Tibial nerve (tissue), 4 donors: ENCODE measurements around the gene ATP6AP2. TPM values are rescaled to one million over a fixed set of nuclear protein-coding genes. Genes with fewer than 3 reads are reported as not detected.
A peak's percentile ranks its signal among the peaks of the same experiment; 100 is the strongest.

ENCODE experiments used
- DNase-seq, 2 donors: peaks; one replicate each; pipeline ENCODE4 v3.0.0-alpha.2; 2019; ENCODE audit warnings: low spot score in 2 of 2
- H3K27ac ChIP-seq, 4 donors: fragments of 200-600 bp; sonication (generic) in 3 of 4; one replicate each; pipeline ENCODE4 v1.5.1; 2017 to 2019; ENCODE audit warnings: mild to moderate bottlenecking in 1 of 4
- H3K27me3 ChIP-seq, 2 donors: fragments of 200-600 bp; sonication (generic) in 1 of 2; one replicate each; pipeline versions ENCODE4 v1.5.1 to v1.6.0; 2017 to 2019
- H3K36me3 ChIP-seq, 3 donors: fragments of 200-600 bp; sonication (generic); one replicate each; pipeline ENCODE4 v1.5.1; 2018 to 2019
- H3K4me1 ChIP-seq, 4 donors: fragments of 200-600 bp; sonication (generic) in 3 of 4; one replicate each; pipeline ENCODE4 v1.5.1; 2017 to 2019
- H3K4me3 ChIP-seq, 4 donors: fragments of 200-600 bp; sonication (generic) in 3 of 4; one replicate each; pipeline ENCODE4 v1.5.1; 2017 to 2019; ENCODE audit warnings: mild to moderate bottlenecking in 1 of 4, moderate library complexity in 1 of 4
- H3K9me3 ChIP-seq, 4 donors: fragments of 200-600 bp; sonication (generic) in 3 of 4; one replicate each; pipeline ENCODE4 v1.5.1; 2017 to 2019
- EP300 ChIP-seq, 2 donors: sonication (generic); formaldehyde crosslinking; IDR thresholded peaks; one replicate each; pipeline ENCODE4 v1.6.1; 2017; ENCODE audit warnings: antibody characterized with exemption in 2 of 2, mild to moderate bottlenecking in 1 of 2
- POLR2A ChIP-seq, 2 donors: fragments of 450-650 bp; IDR thresholded peaks; one replicate each; pipeline ENCODE4 v1.6.1; 2017; ENCODE audit warnings: antibody characterized with exemption in 2 of 2, mild to moderate bottlenecking in 2 of 2, moderate library complexity in 2 of 2
- WGBS, 2 donors: methylation state at CpG; one replicate each; pipeline ENCODE4 v1.1.5; 2018; 5-methylcytosine and 5-hydroxymethylcytosine counted together
- total RNA-seq, 4 donors: library from RNA; depleted of rRNA; stranded (reverse); fragments of >200 nt; gene quantifications; one replicate each; pipeline ENCODE4 v1.1.0, GENCODE V29; 2016
- TF ChIP-seq, protein P1 (sequence below), 5 experiments: fragments of 200-600 bp in 3 of 5; fragments of 450-650 bp in 2 of 5; sonication (generic) in 3 of 5; IDR thresholded peaks; one replicate each; pipeline ENCODE4 v1.5.1; 2016 to 2019; ENCODE audit warnings: antibody characterized with exemption in 5 of 5, mild to moderate bottlenecking in 3 of 5, moderate library complexity in 2 of 5

ATP6AP2 gene
- total RNA-seq, 4 donors from 2014 or later = 86.4 to 106 (median 89.5) TPM

DNA sequence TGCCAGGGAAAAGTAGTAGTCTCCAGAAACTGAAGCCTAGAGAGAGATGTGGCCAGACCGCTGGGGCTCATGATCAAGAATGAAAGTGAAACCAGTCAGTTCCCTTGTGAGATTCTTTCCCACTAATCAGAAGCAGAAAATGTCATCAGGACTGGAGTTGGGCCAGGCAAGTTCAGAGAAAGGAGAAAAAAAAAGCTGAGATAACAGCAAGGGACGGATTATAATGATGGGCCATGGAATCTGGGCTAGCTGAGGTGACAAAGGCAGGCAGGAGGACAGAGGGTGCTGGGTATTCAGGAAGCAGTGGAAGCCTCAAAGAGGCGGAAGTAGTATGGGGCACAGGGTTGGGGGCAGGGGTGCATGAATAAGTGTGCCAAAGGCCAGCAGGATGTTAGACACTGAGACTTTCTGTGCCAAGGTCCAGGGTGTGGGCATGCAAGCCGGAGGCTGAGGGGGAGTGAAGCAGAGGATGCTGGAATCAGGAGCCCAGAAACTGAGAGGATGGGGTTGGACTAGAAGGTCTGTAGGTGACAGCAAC lies 64.1 kb downstream of the ATP6AP2 start:
- DNase-seq = peak; percentile 18 to 60
- WGBS, 2 donors = 4 to 21% methylated on average over 4 of the region's 4 CpGs
- peaks cover 0 to 48% (median 14%) of the 10 kb centered on the region in 4 donors for H3K4me1 ChIP-seq

DNA sequence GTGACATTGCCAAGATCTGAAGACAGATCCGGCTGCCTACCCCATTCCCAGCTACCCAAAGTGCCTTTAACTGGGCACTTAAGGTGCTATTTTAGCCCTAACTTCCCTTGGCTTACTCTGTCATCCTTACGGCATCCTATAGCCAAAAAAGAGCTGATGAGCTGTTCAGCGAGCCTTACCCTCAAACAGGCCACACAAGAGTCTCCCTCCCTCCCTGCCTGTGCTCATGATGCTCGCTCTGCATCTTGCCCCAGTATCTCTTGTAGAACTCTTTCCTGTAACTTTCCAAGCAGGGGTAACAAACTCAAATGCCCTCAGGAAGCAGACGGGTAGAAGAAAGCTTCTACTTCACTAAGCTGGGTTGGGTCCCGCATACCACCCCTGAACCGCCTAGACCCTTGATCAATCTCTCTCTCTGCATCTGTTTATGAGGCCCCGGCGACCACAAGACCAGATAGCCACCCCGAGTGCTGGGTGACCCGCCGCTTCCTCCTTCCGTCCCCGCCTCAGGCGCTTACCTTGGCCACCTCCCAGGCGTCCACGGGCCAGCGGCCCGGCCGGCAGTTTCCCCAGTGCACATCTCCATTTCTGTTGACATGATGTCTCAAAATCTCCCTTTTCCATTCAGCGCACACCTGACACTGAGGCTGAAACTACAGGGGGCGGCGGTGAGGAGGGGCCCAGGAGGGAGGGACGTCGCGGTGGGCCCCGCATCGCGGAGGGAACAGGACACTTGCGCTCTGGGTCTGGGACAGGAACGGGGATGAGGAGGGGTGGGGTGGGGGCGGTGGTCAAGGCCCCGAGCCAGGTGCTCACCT lies 65.9 kb downstream of the ATP6AP2 start:
- H3K4me1 ChIP-seq = peaks cover 0 to 40% (median 14%) of the 10 kb centered on the region in 4 donors

More for the DNA sequence above, 64.1 kb downstream of the ATP6AP2 start:
- H3K27me3 ChIP-seq = peaks cover 0 to 12% of the 10 kb centered on the region in 2 donors
- TF ChIP-seq, protein P1, sequence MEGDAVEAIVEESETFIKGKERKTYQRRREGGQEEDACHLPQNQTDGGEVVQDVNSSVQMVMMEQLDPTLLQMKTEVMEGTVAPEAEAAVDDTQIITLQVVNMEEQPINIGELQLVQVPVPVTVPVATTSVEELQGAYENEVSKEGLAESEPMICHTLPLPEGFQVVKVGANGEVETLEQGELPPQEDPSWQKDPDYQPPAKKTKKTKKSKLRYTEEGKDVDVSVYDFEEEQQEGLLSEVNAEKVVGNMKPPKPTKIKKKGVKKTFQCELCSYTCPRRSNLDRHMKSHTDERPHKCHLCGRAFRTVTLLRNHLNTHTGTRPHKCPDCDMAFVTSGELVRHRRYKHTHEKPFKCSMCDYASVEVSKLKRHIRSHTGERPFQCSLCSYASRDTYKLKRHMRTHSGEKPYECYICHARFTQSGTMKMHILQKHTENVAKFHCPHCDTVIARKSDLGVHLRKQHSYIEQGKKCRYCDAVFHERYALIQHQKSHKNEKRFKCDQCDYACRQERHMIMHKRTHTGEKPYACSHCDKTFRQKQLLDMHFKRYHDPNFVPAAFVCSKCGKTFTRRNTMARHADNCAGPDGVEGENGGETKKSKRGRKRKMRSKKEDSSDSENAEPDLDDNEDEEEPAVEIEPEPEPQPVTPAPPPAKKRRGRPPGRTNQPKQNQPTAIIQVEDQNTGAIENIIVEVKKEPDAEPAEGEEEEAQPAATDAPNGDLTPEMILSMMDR (IDR thresholded peaks at IDR 0.05) = no peak
- TF ChIP-seq POLR2A (IDR thresholded peaks at IDR 0.05) (no peak), EP300 (IDR thresholded peaks at IDR 0.05) (peak in 1 of 2 donors; percentile 49)
- H3K27ac ChIP-seq = peak overlapping the region; percentile 50 to 87 (median 78)
- H3K9me3 ChIP-seq = no peaks in the 10 kb centered on the region
- H3K4me3 ChIP-seq = peak overlapping the region; percentile 12 to 46 (median 28)
- H3K36me3 ChIP-seq = no peaks in the 10 kb centered on the region

DNA sequence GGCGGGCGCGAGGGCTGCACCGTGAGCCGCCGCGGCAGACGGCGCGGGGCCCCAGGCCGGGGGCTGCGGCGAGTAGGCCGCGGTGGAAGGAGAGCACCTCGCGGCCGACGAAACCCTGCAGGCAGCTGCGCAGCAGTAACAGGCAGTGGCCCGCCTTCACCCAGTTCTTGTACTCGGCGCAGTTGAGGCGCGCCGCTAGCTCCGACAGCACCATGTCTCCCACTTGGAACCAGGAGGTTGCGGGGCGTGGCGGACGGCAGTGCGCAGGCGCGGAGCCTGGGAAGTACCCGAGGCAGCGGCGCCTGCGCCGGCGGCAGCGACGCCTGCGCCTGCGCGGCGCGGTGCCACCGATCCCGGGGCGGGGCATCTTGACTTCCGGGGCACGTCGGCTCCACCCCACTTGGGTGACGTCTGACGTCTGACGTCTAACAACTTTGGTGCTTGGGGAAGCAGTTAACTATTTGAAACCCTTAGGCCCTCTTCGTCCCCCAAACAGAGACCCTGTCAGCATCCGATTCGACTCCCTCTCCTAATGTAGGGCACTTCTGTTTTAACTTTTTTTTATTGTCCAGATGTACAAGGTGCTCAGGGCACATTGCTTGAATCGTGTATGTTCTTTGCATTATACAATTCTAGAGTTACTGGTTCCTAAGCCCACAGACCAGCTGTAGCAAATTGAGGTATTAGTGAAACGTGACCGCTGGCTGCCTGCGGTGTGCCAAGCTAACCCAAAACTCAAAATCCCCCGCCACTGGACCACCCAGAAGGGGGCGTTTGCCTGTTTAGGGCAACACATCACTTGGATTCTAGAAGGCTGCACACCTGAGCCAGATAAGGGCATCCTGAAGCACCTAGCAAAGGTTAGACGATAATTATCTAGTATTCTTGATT lies 66.8 kb downstream of the ATP6AP2 start, which contains the start of gene CXorf38:
CXorf38 (minus strand) TSS at position 255 of the 891 bp plus-strand sequence; CDS start at position 214, 41 bp downstream.
- Histone ChIP-seq H3K4me1 (peaks cover 0 to 31% (median 14%) of the 10 kb centered on the region in 4 donors), H3K36me3 (no peaks in the 10 kb centered on the region), H3K4me3 (peak within 1 kb of the TSS; percentile 75 to 95 (median 78)), H3K27ac (peak within 1 kb of the TSS; percentile 28 to 90 (median 84)), H3K9me3 (no peaks in the 10 kb centered on the region), H3K27me3 (peaks cover 0 to 8% of the 10 kb centered on the region in 2 donors)
- WGBS, 2 donors = 10 to 22% methylated on average over 14 to 16 of the region's 66 CpGs
- DNase-seq = peak; percentile 76 to 80
- TF ChIP-seq POLR2A (IDR thresholded peaks at IDR 0.05) (peak; percentile 12 to 63), EP300 (IDR thresholded peaks at IDR 0.05) (peak in 1 of 2 donors; percentile 64)
- TF ChIP-seq, protein P1 (IDR thresholded peaks at IDR 0.05) = peak in 1 of 5 experiments; percentile 24

More for the DNA sequence above, 65.9 kb downstream of the ATP6AP2 start:
- Histone ChIP-seq H3K36me3 (no peaks in the 10 kb centered on the region), H3K27ac (peak overlapping the region; percentile 28 to 90 (median 84)), H3K4me3 (peak overlapping the region; percentile 75 to 95 (median 78)), H3K9me3 (no peaks in the 10 kb centered on the region), H3K27me3 (peaks cover 0 to 8% of the 10 kb centered on the region in 2 donors)
- WGBS, 2 donors = 0 to 26% methylated on average over 17 to 20 of the region's 33 CpGs
- TF ChIP-seq POLR2A (IDR thresholded peaks at IDR 0.05) (no peak), EP300 (IDR thresholded peaks at IDR 0.05) (no peak)
- TF ChIP-seq, protein P1 (IDR thresholded peaks at IDR 0.05) = no peak
- DNase-seq = peak in 1 of 2 donors; percentile 7

DNA sequence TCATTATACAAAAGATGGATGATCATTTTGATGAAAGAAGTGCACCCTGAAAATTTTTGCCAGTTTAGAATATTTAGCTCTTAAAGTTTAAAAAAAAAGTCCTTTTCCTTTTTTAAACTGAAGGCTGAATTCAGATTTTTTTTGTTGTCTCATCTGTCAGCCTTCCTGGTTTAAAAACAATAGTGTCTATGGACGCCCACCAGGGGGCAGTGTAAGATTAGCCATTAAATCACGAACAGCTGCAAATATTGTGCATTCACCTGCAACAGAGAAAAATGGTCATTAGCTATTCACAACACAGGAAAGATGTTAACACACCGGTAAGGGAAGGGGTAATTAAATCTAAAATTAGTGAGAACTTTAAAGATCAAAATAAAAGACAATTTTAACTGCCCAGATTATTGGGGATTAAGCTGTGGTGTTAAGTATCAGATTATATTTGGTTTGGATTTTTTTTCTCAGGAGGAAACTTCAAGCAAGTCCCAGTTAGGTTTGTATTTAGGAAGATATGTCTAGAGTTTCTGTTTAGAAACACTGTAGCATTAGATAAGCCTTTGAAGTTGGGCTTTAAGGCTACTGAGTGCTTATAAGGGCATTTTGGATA lies 71.0 kb downstream of the ATP6AP2 start:
- TF ChIP-seq, protein P1 (IDR thresholded peaks at IDR 0.05) = peak; percentile 57 to 86 (median 83)
- TF ChIP-seq POLR2A (IDR thresholded peaks at IDR 0.05) = no peak
- no peak overlapping the region for H3K27ac ChIP-seq
- no peaks in the 10 kb centered on the region for H3K9me3 ChIP-seq
- WGBS, 2 donors = 2% methylated on average over 3 of the region's 3 CpGs
- H3K4me3 ChIP-seq = no peak overlapping the region
- DNase-seq = peak; percentile 48 to 73
- H3K36me3 ChIP-seq = peaks cover 0 to 3% (median 0%) of the 10 kb centered on the region in 3 donors
- H3K27me3 ChIP-seq = peaks cover 0 to 12% of the 10 kb centered on the region in 2 donors
- peaks cover 0 to 4% (median 0%) of the 10 kb centered on the region in 4 donors for H3K4me1 ChIP-seq
